Cerebellar nuclear complex (tissue), 1 donor: ENCODE results near the gene SPAG5.

Source experiments
- DNase-seq, 2 experiments: peaks; one replicate each; lab custom pipeline; 2025; lab: John Stamatoyannopoulos, UW

Gene SPAG5

DNA sequence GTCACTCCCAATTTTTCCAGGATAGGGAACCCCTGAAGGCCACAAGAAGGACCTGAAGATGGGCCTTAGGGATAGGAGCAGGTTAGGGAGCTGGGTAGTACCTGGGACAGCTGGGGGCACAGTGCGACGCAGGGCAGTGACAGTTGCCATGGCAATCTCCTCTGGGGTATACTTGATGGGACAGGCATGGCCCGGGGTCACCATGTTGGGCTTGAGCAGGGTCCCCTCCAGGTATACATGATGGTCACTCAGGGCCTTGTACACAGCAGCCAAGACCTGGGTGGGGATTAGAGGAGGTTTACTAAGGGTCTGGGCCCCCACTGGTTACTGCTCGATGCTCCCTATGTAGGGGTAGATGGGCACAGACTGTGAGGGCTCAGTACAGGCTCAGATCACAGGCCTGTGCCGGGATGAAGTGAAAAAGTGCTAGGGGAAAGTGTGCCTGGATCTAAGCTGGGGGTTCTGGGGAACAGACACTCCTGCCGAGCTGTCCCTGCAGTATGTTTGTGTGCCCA lies 24.8 kb downstream of the SPAG5 start:
- DNase-seq: no peak

- DNase-seq: no peak
These were observed 25.3 kb downstream of the SPAG5 start for GRCh38 chr17:28573521-28573920.

- no peak for DNase-seq
These were observed 25.8 kb downstream of the SPAG5 start for GRCh38 chr17:28573040-28573380.

DNA sequence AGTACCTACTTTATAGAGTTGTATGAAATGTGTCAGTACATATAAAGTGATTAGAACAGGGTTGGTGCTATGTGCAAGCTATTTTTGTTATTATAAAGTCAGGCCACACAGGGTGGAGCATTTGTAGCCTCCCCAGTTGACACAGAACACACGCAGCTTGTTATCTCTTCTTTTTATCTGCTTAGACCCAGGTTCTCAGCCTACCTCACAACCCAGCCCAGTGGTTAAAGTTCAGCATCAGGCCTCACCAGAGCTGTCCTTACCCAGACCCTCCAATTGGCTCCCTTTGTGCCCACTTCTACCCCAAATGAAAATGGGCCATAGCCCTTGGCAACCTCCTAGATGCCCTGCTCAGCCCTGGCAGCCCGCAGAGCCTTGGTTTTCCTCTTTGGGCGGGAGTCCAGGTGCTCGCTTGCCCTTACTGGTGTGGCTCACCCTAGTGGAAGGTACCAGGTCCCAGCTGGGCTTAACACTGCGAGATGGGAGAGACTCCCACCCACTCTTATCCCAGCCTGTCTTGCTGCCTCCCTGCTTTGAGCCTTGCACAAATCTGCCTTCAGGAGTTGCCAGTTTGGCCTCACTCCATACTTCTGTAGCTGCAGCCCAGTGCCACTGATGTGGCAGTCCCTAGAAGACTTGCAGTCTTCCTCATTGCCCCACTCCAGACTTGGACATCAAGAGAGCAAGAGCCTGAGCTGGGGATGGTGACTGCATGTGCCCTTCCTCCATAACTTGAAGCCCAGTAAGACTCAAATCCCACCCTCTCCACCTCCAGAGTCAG lies 26.4 kb downstream of the SPAG5 start:
- no peak for DNase-seq

GRCh38 chr17:28571361-28572122 lies 27.3 kb downstream of the SPAG5 start, which contains the start of gene PIGS:
Gene PIGS (minus strand): TSS chr17:28571524. CDS start chr17:28571496, 28 bp downstream.
- DNase-seq: peak; percentile 74 to 89

- peak in 1 of 2 experiments; percentile 6 for DNase-seq
These were observed 28.0 kb downstream of the SPAG5 start for GRCh38 chr17:28570716-28571360.

GRCh38 chr17:28569446-28569845 lies 29.4 kb downstream of the SPAG5 start:
- DNase-seq: no peak

- DNase-seq: no peak
These were observed 31.2 kb downstream of the SPAG5 start for GRCh38 chr17:28567604-28568003.

DNA sequence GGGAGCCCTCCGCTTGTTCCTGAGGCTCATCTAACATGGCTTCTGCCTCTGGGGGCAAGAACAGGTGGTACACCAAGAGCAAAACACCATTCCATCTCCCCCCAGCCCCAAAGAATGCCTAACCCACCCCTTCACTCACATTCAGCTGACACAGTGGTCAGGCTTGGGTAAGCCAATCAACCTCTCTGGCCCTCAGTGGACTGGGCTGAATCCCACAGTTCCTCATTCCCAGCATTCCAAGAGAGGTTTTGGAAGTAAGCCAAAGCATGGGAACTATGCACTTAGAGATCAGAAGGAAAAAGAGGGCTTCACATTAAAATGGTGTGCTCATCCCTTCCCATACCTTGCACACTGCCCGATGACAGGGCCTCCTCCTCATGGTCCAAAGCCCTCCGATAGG lies 35.4 kb downstream of the SPAG5 start:
- no peak for DNase-seq

GRCh38 chr17:28555022-28555421 lies 43.8 kb downstream of the SPAG5 start:
- DNase-seq: no peak

- no peak for DNase-seq
These were observed 44.3 kb downstream of the SPAG5 start for GRCh38 chr17:28554565-28554964.

- no peak for DNase-seq
These were observed 45.8 kb downstream of the SPAG5 start for GRCh38 chr17:28553000-28553505.

DNA sequence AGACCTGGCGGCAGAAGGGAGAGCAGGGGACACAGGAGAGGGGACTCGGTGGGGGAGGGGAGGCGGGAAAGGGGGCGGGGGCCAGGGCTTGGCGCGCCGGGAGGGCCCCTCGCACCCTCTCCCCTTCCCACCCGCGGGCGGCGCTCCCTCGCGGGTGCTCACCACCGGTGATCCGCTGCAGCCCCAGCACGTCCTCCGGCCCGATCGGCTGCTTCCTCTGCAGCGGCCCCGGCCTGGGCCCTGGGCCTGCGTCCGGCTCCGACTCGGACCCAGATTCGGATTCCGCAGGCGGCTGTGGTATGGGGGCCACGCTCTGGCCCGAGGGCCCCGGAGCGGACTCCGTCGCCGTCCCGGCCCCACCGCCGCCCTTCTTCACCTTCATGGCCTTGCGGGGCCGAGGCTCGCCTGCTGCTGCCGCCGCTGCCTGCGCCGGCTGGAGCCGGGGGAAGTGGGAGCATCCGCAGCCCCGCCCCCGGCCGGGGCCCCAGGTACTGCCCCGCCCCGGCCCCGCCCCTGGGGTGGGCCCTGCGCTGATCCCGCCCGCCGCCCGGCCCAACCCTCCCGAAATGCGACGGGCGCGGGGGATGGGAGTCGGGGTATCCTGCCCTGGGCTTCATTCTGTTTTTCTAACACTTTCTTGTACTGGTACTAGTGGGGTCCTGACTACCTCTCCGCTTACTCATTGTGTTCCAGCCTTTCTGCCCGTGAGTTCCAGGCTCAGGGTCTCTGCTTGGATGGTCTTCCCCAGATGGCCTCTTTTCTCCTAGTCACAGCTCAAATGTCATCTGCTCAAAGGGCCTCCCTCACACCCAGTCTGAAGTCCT lies 46.4 kb downstream of the SPAG5 start, which contains the start of gene UNC119:
Gene UNC119 (minus strand): TSS at position 449 of the 824 bp plus-strand sequence. CDS start 67 bp downstream, at position 382.
- DNase-seq: no peak

GRCh38 chr17:28551421-28552175 lies 47.2 kb downstream of the SPAG5 start:
- DNase-seq: no peak

DNA sequence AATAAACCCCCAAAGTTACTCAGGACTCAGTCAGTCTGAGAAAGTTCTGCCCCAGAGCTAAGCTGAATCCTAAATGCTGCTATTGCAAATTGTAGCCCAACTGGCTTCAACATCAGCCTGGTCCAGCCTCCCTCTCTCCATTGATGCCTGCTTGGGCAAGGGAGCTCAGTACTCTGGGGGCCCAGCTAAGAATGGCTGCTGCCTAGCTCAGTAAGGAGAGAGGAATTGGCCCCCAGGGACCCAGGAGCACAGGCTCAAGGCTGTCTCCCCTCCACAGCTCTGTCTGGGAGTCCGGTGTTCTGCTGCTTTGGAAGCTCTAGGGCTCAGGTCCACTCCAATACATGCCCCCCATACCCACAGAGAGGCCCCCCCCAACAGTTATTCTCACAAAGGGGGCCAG lies 48.0 kb downstream of the SPAG5 start:
- no peak for DNase-seq

GRCh38 chr17:28549236-28550132 lies 49.3 kb downstream of the SPAG5 start:
- DNase-seq: no peak

DNA sequence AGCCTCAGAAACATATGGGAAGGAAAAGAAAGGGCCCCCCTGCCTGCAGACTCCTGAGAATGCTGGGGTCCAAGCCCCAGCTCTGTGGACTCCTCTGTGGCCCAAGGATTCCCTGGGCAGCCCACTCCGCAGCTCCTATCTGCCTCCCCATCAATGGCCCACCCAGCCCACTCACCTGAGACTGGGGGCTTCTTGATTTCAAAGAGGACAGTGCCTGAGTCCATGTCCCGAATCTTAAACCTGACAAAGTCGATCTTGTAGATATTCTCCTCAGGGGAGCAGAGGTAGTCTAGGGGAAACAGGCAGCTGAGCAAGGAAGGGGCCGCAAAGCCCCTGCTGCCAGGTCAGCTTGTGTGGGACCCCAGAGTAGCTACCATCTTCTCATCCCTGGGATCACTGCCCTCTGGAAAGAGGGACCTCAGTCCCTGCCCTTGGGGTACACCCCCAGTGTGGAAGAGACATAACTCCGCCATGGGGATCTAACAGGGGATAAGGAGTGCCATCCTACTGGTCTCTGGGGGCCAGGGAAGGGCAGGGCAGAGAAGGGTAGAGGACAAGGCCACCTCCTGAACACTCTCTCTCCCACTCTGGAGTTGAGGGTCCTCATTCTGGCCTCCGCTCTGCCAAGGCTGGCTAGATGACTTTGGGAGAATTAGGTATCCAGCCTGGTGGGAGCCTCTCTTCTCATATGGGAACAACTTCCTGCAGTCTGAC lies 50.3 kb downstream of the SPAG5 start:
- DNase-seq: no peak

DNA sequence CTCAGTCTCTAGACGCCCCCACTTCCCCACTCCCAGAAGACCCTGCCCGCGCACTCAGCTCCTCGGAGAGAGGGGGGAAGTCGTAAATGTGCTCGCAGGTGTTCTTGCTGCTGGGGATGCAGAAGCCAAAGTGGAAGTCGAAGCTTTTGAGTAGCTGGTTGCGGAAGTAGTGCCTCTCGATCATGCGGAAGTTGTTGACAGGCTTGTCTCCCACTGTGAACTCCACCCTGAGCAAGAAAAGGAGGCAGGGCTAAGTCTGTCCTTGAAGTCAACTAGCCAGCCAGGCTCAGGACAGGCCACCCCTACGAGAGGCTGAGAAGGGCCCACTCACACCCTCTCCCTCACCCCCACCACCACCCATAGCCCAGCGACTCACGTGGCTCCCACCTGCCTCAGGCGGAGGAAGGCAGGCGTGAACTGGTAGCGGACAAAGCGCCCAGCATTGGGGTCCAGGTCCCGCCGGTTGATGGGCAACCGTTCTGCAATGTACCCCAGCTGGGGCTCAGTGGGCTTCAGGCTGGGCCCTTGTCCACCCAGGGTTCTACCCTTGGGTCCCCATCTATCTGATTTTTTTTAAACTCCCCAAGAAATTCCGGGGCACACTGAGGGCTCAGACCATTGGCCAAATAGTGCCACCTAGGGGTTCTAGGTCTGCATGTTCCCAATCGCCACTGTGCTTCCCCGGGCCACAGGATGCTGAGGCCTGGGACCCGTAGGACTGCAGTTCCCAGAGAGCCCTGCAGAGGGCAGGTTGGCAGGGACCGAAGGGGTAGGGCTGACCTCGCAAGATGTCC lies 51.0 kb downstream of the SPAG5 start:
- peak in 1 of 2 experiments; percentile 10 for DNase-seq
